CMK (cell line): ENCODE measurements around the gene PHF24.
"Not testable (repeated sequence)": the region's sequence is repeated elsewhere in the genome, so short reads cannot be mapped to it uniquely, and the experiment has no call there.

ENCODE experiments used
- DNase-seq: peaks from one replicate; pipeline ENCODE4 v3.0.0-alpha.2; 2010; ENCODE audit warnings: low read depth

PHF24 gene

DNA sequence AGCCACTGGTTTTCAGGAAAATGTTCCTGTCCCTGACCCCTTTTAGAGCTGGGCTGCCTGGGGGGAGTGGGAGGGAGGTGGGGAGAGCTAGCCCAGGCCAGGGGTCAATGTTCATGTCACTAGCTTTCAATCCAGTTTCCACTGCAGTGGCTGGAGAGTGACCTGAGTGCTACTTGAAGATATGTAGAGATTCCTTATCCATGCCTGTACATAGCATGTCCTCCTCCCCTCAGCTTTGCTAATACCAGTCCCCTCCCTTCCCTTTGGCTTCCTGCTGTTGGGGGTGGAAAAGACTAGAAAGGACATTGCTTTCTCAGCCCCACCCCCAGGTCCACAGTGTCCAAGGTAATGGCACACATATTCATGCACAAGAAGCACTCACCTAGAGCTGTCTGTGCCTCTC, 39.3 kb downstream of the PHF24 start:
- no peak for DNase-seq

DNA sequence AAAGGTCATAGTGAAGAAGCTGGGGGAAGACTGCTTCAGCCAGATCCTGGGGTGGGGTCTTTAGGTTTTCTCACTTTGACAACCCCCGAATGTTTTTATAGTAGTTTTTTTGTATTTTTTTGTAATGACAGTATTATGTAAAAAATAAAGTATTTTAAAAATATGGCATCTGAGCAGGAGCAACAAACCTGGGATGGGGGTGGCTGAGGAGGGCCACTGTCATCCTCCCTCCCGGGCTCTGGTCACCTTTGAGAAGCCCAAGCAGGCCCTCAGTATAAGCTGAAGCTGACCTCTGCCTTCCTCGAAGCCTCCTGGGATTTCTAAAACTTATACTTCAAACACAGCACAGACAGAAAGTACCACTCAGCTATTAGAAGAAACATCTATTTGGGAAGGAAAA, 40.2 kb downstream of the PHF24 start:
- no peak for DNase-seq

GRCh38 chr9:34999576-34999975, 41.5 kb downstream of the PHF24 start:
- DNase-seq = no peak

DNA sequence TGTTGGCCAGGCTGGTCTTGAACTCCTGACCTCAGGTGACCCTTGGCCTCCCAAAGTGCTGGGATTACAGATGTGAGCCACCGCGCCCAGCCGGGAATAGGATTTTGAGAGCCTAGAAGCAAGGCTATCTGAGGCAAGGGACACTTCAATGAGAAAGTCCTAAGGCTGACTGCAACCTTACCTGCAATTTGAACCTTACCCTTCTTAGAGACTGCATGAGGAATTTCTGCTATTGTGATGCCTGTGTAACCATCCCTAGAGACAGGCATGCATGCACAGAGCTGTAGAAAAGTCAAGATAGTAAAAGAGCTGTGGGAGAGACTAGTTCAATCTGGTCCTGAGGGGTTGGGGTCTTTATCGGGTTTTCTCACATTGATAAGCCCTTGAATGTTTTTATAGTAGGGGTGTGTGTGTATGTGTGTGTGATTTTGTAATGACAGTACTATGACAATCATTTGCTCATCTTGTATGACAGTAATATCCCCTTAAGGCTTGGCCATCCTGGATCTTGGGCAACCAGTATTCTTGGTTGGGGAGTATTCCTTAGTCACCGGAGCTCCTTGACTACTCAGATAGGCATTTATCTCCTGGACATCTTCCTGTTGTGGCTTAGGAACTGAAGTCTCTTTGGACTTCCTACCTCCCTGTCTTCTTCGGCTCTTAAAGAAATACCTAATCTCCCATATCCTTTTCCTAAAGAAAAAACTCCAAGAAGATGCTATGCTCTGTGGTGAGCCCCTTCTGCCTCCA, 42.6 kb downstream of the PHF24 start:
- no peak for DNase-seq

- no peak for DNase-seq
These were observed 43.2 kb downstream of the PHF24 start for GRCh38 chr9:35001285-35001677.

DNA sequence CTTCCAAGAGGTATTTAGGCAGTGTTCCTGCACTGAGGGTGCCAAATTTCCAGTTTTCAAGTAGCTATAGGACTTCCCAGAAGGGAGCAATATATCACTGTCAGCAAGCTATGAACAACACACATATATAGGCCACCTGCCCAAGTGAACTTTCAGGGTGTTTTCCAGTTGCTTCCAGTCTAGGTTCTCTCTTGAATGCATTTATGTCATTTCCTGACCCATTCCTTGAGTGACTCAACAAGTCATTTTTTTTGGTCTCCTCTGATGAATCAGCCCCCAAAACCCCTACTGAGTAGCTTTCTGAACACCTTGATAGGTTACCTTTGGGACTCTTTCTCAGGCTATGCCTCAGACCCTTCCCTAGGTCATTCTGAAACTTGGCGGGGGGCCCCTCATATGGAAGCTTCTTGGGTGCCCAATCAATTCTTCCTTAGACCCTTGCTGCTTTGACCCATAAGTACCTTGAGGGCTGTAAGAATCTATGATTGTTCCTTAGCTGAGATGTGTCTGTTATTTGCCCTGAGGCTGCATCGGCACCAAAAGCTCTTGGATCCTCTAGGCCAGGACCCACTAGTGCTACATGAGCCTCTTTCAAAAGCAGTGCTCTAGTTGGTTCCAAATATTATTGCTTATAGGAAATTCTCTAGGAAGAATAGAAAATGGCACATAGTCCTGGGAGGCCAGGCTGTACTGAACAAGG, 43.9 kb downstream of the PHF24 start:
- DNase-seq = no peak

GRCh38 chr9:35002623-35003022, 44.5 kb downstream of the PHF24 start:
- no peak for DNase-seq

GRCh38 chr9:35004299-35004698, 46.2 kb downstream of the PHF24 start:
- not testable (repeated sequence) for DNase-seq

DNA sequence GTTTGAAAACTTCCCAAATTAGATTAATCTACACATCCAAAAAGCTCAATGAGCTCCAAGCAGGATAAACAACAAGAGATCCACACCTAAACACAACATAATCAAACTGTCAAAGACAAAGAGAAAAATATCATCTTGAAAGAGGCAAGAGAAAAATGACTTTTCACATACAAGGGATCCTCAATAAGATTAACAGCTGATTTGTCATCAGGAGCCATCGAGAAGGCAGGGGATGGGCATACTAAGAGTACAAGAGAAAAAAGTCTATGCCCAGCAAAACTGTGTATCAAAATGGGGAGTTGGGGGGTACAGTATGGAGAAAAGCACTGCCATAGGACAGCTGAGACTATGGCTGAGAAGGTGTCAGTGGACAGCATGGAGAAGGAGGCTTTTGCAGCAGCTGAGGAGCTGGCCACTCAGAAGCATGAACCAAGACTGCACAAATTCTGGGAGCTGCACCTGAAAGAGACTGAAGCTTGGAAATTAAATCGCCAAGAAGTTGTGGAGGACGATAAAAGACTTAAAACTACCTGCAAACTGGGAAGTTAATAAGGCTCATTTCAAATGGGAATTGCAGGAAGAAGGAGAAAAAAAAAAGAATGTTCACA, 52.4 kb downstream of the PHF24 start:
- DNase-seq = no peak

GRCh38 chr9:35014517-35014916, 56.4 kb downstream of the PHF24 start:
- DNase-seq = no peak

GRCh38 chr9:35023443-35023842, 65.4 kb downstream of the PHF24 start:
- not testable (repeated sequence) for DNase-seq

DNA sequence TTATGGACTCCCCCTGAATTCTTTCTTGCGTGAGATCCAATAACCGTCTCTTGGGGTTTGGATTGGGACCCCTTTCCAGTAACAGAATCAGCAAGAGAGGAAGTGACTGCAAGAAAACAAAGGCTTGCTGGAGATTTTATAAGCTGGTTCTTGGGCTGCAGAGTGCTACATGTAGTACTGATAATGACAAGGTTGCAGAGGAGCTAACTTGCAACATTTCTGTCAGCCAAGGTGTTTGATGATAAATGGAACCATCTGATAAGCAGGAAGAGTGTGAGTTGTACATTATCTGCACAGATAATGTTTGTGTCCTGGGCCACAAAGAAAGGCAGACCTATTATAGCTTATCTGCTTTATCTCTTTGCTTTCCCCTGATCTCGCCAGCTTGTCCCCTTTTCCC, 68.6 kb downstream of the PHF24 start:
- no peak for DNase-seq

GRCh38 chr9:35027374-35027773, 69.3 kb downstream of the PHF24 start:
- no peak for DNase-seq

DNA sequence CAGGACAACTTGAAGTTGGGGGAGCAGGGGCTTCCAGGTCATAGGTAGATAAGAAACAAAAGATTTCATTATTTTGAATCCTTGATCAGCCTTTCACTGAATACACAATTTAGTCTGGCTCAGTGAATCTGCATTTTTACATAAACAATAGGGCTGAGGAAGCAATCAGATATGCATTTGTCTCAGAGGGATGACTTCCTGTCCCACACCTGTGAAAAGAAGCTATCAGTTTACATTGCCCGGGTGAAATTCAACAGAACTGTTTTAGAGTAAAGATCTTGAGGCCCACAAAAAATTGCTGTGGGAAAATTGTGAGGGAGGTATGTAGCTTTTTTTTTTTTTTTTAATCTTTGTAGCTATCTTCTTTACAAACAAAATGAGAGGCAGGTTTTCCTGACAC, 69.8 kb downstream of the PHF24 start:
- no peak for DNase-seq

DNA sequence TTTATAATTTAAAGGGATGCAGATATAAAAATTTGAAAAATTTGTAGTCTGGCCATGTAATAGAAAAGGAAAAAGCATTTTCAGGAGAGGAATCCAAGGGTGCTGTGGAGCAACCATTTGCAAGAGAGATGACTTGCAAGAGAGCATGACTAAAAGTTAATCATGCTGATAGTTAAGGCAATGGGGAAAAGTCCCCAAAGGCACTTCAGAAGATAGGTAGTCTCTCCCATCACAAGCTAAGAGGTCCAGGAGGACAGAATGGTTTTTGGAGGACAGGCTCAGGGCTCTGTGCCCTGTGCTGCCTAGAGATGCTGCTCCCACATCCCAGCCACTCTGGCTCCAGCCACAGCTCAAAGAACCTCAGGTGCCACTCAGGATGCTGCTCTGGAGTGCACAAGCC, 70.3 kb downstream of the PHF24 start:
- DNase-seq = no peak

- no peak for DNase-seq
These were observed 71.2 kb downstream of the PHF24 start for GRCh38 chr9:35029241-35029640.

DNA sequence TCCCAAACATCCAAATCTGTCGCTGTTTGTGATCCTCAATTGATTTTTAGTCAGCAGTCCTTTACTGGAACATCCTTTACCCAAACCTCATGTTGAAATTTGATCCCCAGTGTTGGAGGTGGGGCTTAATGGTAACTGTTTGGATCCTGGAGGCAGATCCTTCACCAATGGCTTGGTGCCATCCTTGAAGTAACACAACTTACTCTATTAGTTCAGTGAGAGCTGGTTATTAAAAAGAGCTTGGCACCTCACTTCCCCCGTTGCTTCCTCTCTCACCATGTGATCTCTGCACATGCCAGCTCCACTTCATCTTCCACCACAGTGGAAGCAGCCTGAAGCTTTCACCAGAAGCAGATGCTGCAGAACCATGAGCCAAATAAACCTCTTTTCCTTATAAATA, 71.8 kb downstream of the PHF24 start:
- DNase-seq = no peak
